GM12875 (cell line): Measurements from ENCODE around the gene PARD3B.

ENCODE experiments used
- H3K4me3 ChIP-seq: one replicate; pipeline ENCODE4 v1.5.1; 2011; ENCODE audit warnings: low read depth, low read length, control low read depth
- TF ChIP-seq, protein P1 (sequence below): IDR thresholded peaks from 2 replicates; pipeline ENCODE4 v1.5.1; 2011; ENCODE audit warnings: low read depth, mild to moderate bottlenecking, control low read depth, inconsistent platforms, low read length, moderate library complexity, borderline replicate concordance; ENCODE audit not compliant: insufficient read depth

The PARD3B gene

DNA sequence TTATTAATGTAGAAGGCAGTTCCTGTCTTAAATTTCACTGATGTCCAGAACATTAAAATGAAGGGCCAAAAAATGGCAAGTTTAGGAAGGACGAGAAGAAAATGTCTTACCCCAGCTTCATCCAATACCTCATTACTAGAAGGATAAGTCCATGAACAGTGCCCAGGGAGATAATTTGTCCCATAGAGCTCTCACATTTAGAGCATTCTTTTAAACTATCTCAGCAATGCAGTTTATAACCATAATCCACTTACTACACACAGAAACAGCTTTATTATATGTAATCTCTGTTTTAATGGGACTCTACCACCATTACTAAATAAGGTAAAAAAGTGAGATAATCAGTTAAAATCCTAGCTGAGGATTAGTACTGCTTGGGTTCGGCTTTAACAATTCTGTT, 142.5 kb downstream of the PARD3B start:
- no peak overlapping the region for H3K4me3 ChIP-seq
- TF ChIP-seq, protein P1, sequence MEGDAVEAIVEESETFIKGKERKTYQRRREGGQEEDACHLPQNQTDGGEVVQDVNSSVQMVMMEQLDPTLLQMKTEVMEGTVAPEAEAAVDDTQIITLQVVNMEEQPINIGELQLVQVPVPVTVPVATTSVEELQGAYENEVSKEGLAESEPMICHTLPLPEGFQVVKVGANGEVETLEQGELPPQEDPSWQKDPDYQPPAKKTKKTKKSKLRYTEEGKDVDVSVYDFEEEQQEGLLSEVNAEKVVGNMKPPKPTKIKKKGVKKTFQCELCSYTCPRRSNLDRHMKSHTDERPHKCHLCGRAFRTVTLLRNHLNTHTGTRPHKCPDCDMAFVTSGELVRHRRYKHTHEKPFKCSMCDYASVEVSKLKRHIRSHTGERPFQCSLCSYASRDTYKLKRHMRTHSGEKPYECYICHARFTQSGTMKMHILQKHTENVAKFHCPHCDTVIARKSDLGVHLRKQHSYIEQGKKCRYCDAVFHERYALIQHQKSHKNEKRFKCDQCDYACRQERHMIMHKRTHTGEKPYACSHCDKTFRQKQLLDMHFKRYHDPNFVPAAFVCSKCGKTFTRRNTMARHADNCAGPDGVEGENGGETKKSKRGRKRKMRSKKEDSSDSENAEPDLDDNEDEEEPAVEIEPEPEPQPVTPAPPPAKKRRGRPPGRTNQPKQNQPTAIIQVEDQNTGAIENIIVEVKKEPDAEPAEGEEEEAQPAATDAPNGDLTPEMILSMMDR, result no peak

DNA sequence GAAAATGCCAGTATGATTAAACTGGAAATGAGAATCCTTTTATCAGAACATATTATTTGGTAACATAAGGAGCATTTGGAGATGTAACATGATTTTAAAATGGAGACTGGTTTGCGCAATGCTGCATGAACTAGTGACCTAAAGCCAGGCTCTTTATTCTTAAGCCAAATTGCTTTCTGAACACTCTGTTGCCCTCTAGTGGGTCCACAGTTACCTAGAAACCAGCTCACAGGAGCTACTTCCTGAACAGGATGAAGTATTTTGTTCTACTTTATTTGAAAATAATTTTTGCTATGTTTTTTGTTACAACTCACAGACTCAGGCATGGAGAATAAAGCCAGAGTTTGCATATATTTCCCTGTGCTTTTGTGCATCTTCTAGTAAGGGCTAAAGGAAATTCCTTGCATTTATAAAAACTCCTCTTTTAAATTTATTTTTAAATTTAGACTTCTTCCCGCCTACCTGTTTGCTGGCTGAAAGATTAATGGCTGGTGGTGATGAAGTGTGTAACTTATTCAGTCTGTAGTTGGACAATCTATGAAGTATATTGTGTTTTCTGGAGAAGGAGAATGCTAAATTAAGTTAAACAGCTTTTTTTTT, 146.7 kb downstream of the PARD3B start:
- TF ChIP-seq, protein P1, result peak; percentile 56; the same call in 1 of the 2 replicates
- no peak overlapping the region for H3K4me3 ChIP-seq

DNA sequence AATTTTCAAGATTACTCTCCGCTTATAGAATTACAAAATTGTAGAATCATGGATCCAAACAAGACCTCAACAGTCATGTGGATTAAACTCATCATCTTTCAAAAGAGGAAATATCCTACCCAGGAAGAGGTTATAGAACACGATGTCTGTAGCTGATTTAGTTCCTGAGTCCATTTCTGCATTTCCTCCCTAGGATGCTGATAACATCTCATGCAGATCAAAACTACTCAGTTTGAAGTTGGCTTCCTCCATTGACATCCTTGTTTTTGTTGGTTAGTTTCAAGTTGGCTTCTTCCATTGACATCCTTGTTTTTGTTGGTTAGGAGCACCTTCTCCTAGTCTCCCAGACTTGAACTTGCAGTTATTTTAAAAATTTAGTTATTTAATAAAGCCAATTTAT, 147.5 kb downstream of the PARD3B start:
- TF ChIP-seq, protein P1, result no peak
- no peak overlapping the region for H3K4me3 ChIP-seq

DNA sequence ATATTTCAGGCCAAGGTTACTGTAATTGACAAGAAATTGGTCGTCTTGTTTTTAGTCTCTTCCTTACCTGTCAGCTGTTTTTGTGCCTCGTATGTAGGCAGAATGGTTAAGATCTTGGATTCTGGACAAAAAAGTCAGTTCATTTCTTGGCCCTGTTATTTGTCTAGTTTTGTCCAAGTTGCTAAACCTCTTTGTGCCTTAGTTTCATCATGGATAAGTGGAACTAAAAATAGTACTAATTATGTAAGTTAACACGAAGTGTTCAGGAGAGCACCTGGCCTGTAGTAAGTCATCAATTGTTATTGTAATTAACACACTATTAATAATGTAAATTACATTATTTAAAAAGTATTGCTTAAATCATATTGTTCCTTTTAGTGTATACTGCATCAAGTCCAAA, 148.0 kb downstream of the PARD3B start:
- no peak overlapping the region for H3K4me3 ChIP-seq
- TF ChIP-seq, protein P1, result no peak

DNA sequence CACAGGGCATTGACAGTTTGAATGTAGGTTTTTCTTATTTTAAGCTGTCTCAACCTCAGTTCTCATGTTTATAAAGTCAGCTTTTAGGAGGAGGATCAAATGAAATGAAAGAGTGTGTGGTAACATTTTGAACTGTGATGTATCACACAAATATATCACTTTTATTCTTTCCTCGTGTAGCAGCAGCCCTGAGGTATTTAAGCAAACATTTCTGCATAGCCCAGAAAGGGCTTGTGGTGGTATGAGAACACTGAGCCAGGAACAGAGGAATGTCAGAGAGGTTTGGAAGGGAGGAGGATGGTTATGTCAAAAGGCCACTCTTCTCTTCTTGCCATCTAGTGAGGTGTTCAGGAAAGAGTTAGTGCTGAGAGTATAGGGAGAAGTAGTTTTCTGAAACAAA, 150.2 kb downstream of the PARD3B start:
- no peak overlapping the region for H3K4me3 ChIP-seq
- TF ChIP-seq, protein P1, result no peak

DNA sequence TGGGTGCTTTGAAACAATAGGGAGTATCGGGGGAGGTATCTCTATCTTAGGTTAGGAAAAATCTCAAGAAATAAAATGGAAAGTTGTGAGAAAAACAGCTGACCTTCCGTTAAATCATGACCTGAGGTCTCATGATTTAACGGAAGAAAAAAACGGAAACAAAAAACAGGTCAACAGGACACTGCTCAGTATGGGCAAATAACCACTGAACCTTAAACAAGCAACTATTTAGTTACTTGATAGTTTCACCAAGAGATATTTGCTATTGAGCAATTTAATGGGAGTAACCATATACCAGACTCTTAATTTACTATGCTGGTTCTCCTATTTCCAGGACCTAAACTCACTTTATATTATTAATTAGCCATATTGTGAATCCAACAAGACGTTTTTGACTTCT, 150.8 kb downstream of the PARD3B start:
- H3K4me3 ChIP-seq, result no peak overlapping the region
- TF ChIP-seq, protein P1, result no peak

DNA sequence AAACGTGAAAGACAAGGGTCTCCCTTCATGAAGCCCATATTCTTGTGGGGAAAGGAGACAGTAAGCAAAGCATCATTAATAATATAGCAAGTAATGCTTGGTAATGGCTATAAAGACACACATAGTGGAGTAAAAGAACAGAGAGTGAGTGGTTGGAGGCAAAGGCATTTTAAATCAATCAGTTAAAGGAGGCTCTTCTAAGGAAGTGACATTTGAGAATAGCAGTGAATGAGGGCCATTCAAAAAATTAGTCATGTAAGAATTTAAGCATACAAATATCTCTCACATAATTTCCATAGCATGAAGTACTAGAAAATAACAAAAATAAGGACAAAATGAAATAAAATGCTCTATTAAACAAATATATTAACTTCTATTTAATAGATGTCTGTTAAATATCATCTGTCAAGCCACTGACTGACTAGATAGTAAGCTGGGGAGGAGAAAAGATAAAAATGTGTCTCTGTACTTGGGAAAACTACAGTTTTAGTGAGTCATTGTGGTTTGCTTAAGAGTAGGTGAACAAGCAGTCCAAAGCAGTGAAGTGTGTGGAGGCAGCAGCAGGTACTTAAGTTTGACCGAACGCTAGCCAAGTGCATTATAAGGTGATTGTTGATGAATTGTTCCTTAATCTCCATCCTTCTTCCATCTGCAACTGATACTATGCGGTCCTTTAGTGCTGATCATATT, 160.1 kb downstream of the PARD3B start:
- TF ChIP-seq, protein P1, result no peak
- H3K4me3 ChIP-seq, result no peak overlapping the region
